HS-27A (cell line): ENCODE data around the gene ITPKB.
"Not testable (repeated sequence)": the region's sequence is repeated elsewhere in the genome, so short reads cannot be mapped to it uniquely, and the experiment has no call there.

Source experiments
- DNase-seq: peaks from one replicate; pipeline ENCODE4 v3.0.0-alpha.2; 2012; ENCODE audit warnings: low read depth, missing footprints

Gene ITPKB

DNA sequence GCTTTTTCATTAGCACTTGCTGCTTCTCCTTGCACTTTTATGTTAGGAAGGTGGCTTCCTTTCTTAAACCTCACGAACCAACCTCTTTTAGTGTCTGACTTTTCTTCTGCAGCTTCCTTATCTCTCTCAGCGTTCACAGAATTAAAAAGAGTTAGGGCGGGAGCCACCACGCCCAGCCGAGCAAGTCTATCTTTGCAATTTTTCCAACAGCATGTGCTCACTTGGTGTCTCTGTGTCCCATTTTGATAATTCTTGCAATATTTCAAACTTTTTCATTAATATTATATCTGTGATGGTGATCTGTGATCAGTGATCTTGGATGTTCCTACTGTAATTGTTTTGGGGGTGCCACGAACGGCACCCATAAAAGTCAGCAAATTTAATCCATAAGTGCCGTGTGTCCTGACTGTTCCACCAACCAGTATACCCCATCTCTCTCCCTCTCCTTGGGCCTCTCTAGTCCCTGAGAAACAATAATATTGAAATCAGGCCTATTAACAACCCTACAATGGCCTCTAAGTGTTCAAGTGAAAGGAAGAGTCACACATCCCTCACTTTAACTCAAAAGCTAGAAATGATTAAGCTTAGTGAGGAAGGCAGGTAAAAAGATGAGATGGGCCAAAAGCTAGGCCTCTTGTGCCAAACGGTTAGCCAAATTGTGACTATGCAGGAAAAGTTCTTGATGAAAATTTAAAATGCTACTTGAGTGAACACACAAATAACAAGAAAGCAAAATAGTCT, 15.9 kb upstream of the ITPKB start:
- no peak for DNase-seq

DNA sequence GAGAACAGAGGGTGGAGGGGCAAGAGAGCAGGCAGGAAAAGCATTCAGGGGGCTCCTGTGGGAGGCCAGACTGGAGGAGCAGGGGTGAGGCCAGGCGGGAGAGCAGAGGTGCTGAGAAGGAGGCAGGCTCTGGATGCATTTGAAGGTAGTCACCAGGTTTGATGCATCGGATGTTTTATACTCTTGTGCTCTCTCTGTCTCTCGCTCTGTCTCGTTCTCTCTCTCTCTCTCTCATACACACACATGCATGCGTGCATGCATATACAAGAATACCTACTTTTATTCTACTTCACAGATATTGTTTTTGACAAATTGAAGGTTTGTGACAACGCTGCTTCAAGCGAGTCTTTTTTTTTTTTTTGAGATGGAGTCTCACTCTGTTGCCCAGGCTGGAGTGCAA, 15.0 kb upstream of the ITPKB start:
- no peak for DNase-seq

- DNase-seq, result no peak
Measured at GRCh38 chr1:226751703-226752102, 12.6 kb upstream of the ITPKB start.

- DNase-seq, result no peak
Measured at GRCh38 chr1:226751214-226751613, 12.1 kb upstream of the ITPKB start.

DNA sequence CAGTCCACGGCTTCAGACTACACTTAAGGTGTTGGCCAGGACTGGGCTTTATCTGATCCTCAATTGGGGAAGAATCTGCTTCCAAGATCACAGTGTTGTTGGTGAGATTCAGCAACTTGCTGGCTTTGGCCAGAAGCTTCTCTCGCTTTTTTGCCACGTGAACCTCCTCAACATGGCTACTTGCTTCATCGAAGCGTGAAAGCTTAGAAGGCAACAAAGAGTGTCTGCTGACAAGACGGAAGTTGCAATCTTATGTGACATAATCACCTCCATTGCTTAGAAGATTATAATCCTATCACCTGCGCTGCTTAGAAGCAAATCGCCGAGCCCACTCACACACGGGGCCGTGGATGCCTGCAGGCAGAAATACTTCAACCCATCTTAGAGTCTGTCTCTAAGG, 10.4 kb upstream of the ITPKB start:
- no peak for DNase-seq

DNA sequence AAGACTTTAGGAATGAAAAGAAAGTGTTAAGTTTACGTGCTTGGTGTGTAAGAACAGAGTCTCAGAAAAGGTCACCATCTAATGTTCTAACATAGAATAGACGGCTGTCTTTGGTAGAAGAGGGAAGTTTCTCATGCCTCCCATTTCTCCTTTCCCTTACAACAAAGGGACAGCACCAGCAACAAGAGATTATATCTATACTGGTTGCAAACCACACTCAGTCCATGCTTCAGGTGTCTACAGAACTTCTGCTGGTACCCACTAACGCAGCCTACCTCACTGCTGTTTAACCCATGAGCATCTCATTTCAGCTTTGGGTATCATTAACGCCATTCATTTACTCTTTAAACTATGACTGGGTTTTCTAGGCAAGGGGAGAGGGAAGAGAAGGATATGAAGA, 9.2 kb upstream of the ITPKB start:
- DNase-seq, result no peak

DNA sequence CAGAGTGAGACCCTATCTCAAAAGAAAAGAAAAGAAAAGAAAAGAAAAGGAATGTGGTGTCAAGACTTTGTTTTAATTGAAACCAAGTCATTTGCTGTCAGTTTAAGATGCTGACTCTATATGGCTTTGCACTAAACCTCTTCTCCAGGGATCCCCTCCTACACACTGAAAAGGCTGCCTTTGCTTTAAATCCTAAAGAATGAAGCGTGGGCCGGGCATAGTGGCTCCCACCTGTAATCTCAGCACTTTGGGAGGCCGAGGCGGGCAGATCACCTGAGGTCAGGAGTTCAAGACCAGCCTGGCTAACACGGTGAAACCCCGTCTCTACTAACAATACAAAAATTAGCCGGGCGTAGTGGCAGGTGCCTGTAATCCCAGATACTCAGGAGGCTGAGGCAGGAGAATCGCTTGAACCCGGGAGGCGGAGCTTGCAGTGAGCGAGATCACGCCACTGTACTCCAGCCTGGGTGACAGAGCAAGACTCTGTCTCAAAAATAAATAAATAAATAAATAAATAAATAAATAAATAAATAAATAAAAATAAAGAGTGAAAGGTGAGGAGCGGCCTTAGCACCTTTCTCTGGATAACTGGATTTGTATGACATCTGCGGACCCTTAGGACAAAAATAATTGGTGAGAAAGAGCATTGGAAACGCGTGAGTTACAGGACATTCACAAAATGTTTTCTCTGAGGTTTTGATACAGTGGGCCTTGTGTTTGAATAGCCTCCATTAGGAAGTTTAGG, 8.6 kb upstream of the ITPKB start:
- DNase-seq, result not testable (repeated sequence)

- DNase-seq, result no peak
Measured at GRCh38 chr1:226743259-226743658, 4.2 kb upstream of the ITPKB start.

GRCh38 chr1:226741009-226741408, 1.9 kb upstream of the ITPKB start:
- no peak for DNase-seq

DNA sequence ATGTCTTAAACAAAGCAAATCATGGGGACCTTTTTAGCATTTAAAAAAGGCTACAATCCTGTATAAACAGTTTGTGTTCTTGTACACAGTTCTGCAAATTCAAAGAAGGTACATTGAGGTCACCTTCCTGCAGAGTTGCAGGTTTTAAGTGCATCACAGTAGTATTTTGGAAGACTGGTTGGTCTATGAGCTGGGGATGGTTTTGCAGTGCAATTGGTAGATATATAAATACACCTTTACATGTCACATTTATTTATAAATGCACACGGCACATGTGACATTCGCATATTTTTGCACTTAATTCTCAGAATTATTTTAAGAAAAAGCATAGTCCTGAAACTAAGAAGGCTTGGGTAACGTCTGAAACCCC, 599 bp upstream of the ITPKB start:
- no peak for DNase-seq

DNA sequence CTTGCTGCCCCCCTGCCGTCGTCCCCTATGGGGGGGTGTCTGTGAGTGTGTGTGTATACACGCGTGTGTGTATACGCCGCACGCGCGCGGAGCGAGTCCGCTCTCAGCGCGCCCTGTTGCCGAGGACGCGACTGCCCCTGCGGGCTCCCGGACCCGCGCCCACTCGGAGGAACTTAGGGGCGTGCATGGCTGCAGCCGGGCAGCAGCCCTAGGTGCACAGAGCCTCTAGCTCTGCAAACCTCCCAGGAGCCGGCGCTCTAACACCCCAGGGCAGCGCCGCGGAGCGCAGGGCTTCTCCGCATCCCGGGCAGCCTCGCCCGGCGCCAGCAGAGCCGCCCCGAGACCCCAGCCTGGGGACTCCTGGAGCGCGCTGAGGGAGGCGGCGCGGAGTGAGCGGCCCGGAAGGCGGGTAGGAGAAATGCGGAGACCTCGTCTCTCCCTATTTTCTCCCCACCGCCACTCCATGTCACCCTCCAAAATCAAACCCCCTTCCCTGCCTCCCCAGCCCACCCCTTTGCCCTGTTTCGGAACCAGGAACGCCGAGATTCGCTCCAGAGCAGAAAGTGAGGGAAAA, 574 bp downstream of the ITPKB start:
- no peak for DNase-seq

DNA sequence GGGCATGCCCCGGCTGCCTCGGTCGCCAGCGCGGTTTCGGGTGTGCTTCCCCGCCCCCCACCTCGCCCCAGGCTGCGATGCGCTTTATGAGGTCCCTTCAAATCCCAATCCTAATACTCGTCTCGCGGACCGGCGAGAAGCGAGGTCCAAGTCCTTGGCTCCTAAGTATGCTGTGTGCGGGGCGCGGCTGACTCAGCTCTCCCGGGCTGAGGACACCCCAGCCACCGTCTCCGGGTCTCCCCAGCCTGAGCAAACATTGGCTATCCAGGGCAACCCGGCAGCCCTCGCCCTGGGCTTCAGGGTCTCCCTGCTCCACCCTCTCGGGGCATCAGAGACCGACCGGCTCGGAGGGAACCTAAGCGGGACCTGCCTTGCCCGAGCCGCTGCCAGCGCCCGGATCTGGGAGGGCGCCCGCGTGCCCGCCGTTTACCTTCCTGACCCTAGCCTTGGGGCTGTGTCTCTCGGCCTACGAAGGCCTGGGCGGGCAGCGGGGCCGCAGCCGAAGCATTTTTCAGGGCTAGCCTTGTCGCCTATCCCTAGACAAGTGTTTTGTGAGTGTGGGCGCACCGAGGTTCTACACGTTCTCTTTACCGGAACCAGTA, 1.2 kb downstream of the ITPKB start:
- DNase-seq, result no peak

DNA sequence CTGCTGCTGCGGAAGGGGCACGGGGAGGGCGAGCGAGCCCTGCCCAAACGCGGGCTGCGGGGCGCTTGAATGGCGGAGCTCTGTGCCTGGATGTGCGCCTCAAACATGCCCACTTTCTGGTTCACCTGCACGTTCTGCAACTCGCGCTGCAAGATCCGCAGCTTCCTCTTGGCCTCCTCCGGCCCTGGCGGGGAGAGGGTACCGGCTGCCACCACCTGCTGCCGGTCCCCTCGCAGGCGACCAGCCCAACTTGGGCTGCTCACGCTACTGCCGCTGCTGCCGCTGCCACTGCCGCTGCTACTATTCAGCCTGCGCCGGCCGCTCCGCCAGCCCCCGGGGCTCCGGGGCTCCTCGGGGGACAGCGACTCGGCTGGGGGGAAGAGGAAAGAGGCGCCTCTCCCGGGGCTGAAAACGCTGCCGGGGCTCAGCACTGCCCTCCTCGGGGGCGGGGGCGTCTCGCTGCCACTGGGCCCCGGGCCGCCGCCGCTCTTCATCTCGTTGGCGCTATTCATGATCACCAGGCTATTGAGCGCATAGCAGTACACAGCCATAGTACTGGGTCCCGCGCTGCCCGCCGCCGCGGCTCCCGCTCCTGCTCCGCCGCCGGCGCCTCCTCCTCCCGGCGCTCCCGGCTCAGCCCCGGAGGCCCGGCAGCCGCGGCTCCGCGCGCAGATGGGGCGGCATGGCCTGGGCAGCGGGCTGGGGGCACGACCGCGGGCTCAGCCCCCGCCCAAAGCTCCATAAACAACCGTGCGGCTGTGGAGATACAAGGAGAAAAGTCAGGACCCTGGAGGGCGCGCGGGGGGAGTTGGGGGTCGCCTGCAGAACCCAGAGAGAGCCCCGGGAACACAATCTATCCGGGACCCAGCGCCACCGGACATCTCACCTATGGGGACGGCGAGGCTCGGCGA, 1.9 kb downstream of the ITPKB start:
- DNase-seq, result no peak

DNA sequence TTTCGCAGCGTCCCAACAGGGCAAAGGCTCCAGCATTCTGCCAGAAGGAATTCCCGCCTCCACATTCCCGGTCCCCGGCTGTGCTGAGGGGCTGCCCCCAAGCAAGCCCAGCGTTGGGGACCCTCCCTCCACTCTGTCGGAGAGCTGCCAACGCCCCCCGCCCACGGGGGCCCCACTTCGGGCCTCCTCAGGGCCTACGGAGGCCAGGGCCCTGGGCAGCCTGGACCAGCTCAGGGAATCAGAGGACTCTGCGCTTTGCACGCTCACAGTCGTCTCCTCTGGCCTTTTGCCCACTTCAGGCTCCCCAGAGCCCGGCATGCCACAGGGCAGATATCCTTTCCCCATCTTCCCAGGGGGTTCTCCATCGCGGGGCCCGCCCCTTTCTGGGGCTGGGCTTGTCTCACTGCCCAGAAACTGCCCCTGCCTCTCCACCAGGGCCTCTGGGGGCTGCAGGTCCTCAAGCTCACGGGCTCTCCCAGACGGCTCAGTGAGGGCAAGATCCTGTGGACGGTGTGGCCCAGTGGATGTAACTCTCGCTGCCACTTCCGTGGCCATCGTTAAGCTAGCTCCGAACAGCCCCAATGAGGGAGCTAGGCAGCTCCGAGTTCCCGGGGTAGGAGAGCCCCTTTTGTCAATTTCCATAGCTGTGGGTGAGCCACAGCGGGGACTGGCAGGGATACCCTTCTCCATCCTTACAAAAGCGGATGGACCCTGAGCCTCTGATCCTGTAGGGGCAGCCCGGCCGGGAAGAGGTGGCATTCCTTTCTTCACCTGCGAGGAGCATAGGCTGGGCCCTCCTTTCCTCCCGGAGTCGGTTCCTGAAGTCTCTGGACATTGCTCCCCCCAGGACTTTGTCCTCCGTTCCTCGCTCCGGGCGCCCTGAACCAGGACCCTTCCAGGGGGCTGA, 2.8 kb downstream of the ITPKB start:
- no peak for DNase-seq

DNA sequence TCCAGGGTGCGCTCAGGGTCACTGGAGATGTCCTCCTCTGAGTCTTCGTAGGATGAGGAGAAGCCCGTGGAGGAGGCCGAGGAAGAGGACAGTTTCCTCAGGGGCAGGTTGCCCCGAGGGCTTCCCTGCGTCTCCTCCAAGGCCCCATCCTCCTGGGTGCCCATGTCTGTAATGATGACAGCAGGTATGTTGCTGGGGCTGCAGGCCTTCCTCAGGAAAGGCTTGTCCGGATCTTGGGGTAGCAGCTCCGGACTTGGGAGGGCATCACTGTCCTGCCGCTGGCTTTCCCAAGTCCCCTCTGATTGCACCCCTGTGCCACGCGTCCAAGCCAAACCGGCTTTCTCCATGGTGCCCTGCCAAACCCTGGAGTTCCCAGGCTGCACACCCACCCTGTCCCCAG, 3.5 kb downstream of the ITPKB start:
- no peak for DNase-seq

DNA sequence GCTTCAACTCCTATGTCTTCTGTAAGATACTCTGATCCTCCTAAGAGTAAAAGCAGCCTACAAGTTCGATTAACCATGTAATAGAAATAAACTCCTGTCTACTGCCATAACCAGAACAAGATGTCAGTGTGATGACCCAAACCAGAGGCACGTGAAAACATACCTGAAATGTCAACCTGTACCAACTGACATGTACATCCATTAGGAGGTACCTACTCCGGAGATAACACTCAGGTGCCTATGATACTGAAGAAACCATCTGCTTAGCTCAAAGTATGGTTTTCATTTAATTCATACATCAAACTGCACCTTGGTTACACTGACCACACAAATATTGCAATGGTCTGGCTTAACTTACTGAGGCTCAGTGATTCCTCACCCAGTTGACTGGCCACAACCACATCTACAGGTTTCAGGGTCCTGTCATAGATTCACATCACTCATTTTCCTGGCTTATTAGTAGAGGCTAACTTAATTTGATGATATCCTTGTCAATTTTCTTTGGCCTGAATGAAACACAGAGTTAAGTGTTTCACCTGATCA, 4.4 kb downstream of the ITPKB start:
- no peak for DNase-seq

DNA sequence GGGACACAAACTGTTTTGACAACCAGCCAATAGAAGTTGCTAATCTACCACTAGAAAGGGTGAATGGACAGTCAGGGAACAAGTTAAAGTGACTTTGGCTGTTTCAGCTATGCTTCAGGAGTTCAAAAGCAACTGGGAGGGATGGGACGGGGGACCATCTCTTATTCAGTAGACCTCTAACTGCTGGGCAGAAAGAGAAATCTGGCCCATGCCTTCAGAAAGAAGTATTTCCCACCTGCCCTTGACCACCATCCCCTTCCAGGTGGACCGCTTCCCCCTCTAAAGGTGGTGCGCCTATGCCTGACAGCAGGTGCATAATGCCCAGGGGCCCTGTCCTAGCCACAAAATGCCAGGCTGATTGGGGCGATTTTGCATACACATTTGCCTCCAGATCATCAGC, 5.2 kb downstream of the ITPKB start:
- no peak for DNase-seq

GRCh38 chr1:226733304-226733703, 5.8 kb downstream of the ITPKB start:
- DNase-seq, result no peak

- no peak for DNase-seq
Measured at GRCh38 chr1:226732856-226733291, 6.2 kb downstream of the ITPKB start.

DNA sequence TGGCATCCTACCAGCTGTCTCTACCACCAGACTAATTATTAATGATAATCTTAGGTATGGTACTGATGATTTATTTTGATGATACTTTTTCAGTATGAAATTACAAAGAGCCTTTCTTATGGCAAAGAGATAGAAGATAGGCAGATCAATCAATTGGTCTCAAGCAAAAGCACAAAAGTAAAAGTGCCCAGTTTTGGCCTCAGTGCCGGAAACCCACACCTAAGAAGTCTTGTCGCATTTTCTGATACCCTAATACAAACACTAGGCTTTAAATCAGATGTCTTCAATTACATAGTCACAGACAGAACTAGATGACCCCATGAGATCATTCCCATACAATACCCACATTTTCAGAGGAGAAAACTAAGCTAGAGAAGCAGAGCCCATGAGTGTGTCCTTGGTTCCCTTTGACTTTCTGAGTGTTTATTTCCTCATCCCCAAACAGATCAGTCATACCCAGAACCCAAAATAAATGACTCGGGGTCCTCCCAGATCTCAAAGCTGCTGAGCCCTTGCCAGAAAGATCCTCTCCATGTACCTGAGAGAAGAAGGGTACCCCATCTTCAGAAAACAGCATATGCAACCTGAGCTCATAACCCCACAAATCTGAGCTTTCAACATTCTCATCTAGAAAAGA, 7.7 kb downstream of the ITPKB start:
- no peak for DNase-seq
